NCI-H2171 treated with DMSO at 0.1 percent for 48 hours (cell line): ENCODE results near the gene NEBL.
A peak's percentile ranks its signal among the peaks of the same experiment; 100 is the strongest.

ENCODE experiments used
- DNase-seq: peaks from one replicate; lab custom pipeline; 2025; lab: John Stamatoyannopoulos, UW

Gene NEBL

GRCh38 chr10:20863008-20863407 is 34.1 kb downstream of the NEBL start:
- no peak for DNase-seq

GRCh38 chr10:20858292-20859124 is 38.6 kb downstream of the NEBL start:
- peak; percentile 45 for DNase-seq

GRCh38 chr10:20856484-20856883 is 40.6 kb downstream of the NEBL start:
- no peak for DNase-seq

- DNase-seq, result peak; percentile 4
Measured at GRCh38 chr10:20855398-20856038, 41.6 kb downstream of the NEBL start.

- no peak for DNase-seq
Measured at GRCh38 chr10:20853276-20853675, 43.8 kb downstream of the NEBL start.

GRCh38 chr10:20852303-20852702 is 44.8 kb downstream of the NEBL start:
- no peak for DNase-seq

- DNase-seq, result no peak
Measured at GRCh38 chr10:20847512-20847911, 49.6 kb downstream of the NEBL start.

GRCh38 chr10:20846263-20846662 is 50.8 kb downstream of the NEBL start:
- DNase-seq, result no peak

GRCh38 chr10:20841419-20841818 is 55.7 kb downstream of the NEBL start:
- no peak for DNase-seq

GRCh38 chr10:20839910-20840309 is 57.2 kb downstream of the NEBL start:
- DNase-seq, result no peak

GRCh38 chr10:20839141-20839540 is 58.0 kb downstream of the NEBL start:
- no peak for DNase-seq

GRCh38 chr10:20836401-20836800 is 60.7 kb downstream of the NEBL start:
- no peak for DNase-seq

- no peak for DNase-seq
Measured at GRCh38 chr10:20835335-20835734, 61.8 kb downstream of the NEBL start.

GRCh38 chr10:20834825-20835224 is 62.3 kb downstream of the NEBL start:
- DNase-seq, result no peak

- DNase-seq, result no peak
Measured at GRCh38 chr10:20822825-20823224, 74.3 kb downstream of the NEBL start.

GRCh38 chr10:20817646-20818045 is 79.5 kb downstream of the NEBL start:
- DNase-seq, result no peak

GRCh38 chr10:20817116-20817515 is 80.0 kb downstream of the NEBL start:
- DNase-seq, result no peak

- no peak for DNase-seq
Measured at GRCh38 chr10:20814116-20814515, 83.0 kb downstream of the NEBL start.

- no peak for DNase-seq
Measured at GRCh38 chr10:20811131-20811530, 86.0 kb downstream of the NEBL start.

GRCh38 chr10:20809631-20810030 is 87.5 kb downstream of the NEBL start:
- DNase-seq, result no peak

GRCh38 chr10:20806487-20806886 is 90.6 kb downstream of the NEBL start:
- DNase-seq, result no peak

- DNase-seq, result no peak
Measured at GRCh38 chr10:20797290-20797689, 99.8 kb downstream of the NEBL start.

GRCh38 chr10:20795391-20795790 is 101.7 kb downstream of the NEBL start:
- DNase-seq, result no peak

- DNase-seq, result no peak
Measured at GRCh38 chr10:20785174-20785573, 111.9 kb downstream of the NEBL start.
